Heart left ventricle (tissue), 13 donors: ENCODE data around the gene MYOD1.

Experiments used
- POLR2A ChIP-seq, 2 donors: fragments of 450-650 bp; IDR thresholded peaks; one replicate each; pipeline ENCODE4 v1.6.1; 2017; ENCODE audit warnings: antibody characterized with exemption in 2 of 2, mild to moderate bottlenecking in 2 of 2, moderate library complexity in 2 of 2
- TF ChIP-seq, protein P1 (sequence below), 12 donors: fragments of 200-600 bp; sonication (generic) in 4 of 12; IDR thresholded peaks; one replicate each; pipeline versions ENCODE4 v1.5.0 to v1.8.0; 2018 to 2022; ENCODE audit warnings: antibody characterized with exemption in 12 of 12, mild to moderate bottlenecking in 5 of 12
- donor health status: ischemic (EF 13 %, LVEDD 7.1; RV severe dilation, severe dysfunction).
- donor health status: DM: no; HTN: yes; CAD: no.
- donor health status: DM: no; HTN: no; CAD: no.
- donor health status: ischemic (EF 25% LVEDD 6.9; RV normal size, moderate dysfunction).
- donor health status: ischemic (EF 25% LVEDD 5.7; RV mildly dilated, moderate dysfunction).
- donor health status: ischemic (EF 35%, LVEDD 5.7; RV mildly dilated, moderate dysfunction).
- donor health status: nonischemic (EF 11% LVEDD 7.7; RV severe dilation, severe dysfunction).
- donor health status: DM: yes; HTN: yes; CAD: no.
- donor health status: PGD.
- donor health status: ischemic (EF 29% LVEDD 5.4; RV normal size, mild dysfunction).
- donor health status: nonischemic (EF 23%, LVEDD 6.1; RV moderate dilation, normal function).

DNA sequence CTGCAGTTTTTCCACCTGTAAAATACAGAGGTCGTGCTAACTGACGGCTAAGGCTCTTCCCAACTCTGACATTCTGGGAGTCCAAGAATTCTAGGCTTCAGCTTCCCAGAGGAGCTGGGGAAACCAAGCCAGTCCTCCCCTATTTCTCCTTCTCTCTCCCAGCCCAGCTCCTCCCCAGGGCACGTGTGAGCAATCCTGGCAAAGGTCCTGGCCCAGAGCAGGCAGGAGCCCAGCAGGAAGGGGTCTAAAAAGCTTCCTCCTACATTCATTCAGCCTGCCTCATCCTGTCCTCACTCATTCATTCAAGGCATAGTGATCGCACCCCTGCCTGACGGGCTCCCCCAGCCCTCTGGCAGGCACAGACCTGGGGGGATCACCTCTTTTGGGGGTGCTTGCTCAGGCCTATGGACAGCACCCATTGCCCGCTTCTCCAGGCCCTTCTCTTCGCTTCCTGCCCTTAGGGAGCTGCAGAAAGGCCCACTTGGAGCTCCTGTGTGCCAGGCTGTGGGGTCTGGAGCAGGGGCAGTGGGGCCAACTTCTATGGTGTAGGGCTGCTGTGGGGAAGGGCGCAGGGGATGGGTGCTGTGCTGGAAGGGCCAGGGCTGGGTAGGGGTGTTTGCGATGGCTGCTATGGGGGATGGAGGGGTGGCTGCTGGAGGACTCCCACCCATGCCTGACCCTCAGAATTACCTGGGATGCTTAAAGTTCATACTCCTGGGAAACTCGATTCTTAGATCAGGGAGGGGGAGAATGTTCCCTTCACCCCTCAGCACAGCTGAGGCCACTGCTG is 25.0 kb downstream of the MYOD1 start:
- TF ChIP-seq POLR2A (IDR thresholded peaks at IDR 0.05), result no peak
- TF ChIP-seq, protein P1, sequence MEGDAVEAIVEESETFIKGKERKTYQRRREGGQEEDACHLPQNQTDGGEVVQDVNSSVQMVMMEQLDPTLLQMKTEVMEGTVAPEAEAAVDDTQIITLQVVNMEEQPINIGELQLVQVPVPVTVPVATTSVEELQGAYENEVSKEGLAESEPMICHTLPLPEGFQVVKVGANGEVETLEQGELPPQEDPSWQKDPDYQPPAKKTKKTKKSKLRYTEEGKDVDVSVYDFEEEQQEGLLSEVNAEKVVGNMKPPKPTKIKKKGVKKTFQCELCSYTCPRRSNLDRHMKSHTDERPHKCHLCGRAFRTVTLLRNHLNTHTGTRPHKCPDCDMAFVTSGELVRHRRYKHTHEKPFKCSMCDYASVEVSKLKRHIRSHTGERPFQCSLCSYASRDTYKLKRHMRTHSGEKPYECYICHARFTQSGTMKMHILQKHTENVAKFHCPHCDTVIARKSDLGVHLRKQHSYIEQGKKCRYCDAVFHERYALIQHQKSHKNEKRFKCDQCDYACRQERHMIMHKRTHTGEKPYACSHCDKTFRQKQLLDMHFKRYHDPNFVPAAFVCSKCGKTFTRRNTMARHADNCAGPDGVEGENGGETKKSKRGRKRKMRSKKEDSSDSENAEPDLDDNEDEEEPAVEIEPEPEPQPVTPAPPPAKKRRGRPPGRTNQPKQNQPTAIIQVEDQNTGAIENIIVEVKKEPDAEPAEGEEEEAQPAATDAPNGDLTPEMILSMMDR (IDR thresholded peaks at IDR 0.05), result no peak
